Measurements from ENCODE around the gene VSTM5.
A peak's percentile ranks its signal among the peaks of the same experiment; 100 is the strongest.
"Not testable (repeated sequence)": the region's sequence is repeated elsewhere in the genome, so short reads cannot be mapped to it uniquely, and the experiment has no call there.

The VSTM5 gene

GRCh38 chr11:93784935-93785360, 65.5 kb downstream of the VSTM5 start:
- no peak for DNase-seq

DNA sequence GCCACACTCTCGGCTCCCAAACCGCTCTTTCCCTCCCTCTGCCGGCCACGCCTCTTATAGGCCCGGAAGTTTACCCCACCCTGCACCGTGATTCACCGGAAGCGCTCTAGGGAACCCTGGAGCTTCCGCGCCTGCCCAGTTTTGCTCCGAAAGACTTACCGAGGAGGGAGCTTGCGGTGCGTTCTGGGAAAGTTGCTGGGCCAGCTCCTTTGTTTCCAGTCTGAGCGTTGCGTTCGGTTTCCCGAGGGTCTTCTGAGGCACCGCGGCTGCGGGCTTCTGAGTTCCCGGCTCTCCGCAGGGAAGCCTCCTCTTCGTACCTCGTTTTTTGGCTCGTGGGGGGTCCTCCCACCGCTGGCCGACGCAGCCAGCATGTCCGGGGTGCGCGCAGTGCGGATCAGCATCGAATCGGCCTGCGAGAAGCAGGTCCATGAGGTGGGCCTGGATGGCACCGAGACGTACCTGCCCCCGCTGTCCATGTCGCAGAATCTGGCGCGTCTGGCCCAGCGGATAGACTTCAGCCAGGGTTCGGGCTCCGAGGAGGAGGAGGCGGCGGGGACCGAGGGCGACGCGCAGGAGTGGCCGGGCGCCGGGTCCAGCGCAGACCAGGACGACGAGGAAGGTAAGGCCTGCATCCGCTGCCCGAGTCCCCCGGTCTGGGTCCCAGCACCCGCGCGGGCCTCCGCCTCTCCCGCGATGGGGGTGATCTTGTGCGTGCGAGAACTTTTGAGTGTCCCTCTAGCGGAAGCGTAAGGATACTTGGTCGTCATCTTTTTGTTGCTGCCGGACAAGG, 66.1 kb downstream of the VSTM5 start, which contains the start of gene MED17:
Gene MED17, plus strand, starts transcription at position 138 of the 790 bp plus-strand sequence. Its CDS starts 232 bp downstream, at position 370.
- DNase-seq: peak; percentile 95

- no peak for DNase-seq
Measured at GRCh38 chr11:93783765-93784144, 66.7 kb downstream of the VSTM5 start.

DNA sequence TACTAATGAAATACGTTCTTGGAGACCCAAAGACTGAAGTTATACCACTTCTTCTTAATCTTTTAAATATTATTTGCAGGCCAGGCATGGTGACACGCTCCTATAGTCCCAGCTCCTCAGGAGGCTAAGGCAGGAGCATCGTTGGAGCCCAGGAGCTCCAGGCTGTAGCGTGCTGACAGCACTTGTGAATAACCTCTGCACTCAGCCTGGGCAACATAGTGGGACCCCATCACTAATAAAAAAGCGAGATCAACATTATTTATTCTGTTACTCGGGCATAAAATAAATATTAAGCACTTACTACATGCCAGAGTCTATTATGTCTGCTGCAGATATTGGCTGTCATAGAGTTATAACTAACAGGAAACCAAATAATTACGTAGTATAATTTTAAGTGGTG, 67.1 kb downstream of the VSTM5 start:
- no peak for DNase-seq

DNA sequence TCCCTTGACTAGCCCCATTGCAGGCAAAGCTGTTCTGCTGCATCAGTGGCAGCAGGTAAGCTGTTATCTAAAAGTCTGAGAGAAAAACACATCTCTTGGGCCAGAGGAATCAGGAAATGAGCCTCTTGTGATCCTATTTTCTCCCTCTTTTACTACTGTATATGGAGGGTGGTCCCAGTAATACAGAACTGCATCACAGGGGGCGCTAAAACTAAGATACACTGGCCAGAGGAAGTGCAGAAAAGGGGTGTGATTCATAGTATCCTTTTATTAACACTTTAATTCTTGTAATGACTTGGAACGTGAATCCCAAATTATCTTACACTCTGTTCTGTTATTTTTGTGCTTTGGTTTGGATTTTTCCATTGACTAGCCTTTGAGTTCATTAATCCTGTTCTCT, 75.1 kb downstream of the VSTM5 start:
- peak; percentile 49 for DNase-seq

- DNase-seq: not testable (repeated sequence)
Measured at GRCh38 chr11:93774560-93774959, 75.9 kb downstream of the VSTM5 start.

DNA sequence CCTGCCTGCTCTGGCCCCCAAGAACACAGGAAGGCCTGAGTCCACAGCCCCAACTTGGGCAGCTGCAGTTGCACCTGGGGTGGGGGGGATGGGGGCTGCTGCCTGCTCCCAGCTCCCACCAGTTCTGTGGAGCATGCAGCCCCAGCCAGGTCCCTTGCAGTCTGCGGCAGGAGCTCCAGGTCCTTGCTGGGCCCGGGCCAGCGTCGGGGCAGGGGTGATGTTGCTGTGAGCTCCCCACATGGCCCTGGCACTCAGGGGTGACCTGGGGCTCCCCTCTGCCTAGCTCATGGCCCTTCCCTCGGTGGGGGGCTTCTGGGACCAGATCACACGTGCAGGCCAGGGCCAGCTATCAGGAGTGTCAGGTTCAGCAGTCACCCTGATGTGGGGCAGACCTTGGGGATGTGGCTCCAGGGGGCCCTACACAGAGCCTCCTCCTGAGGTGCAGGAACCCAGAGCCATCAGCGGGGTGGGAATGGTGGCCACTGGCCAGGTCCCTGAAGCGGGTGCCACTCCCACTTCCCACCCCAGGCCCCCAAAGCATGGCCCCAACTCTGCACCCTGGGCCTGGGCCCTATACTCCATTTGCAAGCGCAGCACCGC, 76.7 kb downstream of the VSTM5 start:
- DNase-seq: no peak

GRCh38 chr11:93773045-93773477, 77.4 kb downstream of the VSTM5 start:
- DNase-seq: no peak

DNA sequence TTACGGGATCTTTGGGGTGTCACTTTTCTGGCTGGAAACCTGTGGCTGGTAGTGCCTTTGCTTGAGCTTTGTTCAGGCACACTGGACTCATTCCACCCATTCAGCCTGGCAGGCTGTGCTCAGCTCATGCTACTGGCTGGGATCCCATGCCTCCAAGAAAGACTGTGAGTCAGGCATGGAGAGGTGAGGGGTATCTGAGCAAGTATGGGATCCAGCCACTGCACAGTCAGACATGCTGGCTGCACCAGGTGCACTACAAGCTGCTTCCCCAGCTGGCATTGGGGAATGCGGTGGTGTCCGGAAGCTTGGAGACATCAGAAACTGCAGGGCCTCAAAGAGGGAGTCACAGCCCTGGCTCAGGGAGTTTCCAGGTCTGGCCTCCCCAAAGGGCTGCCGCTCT, 78.3 kb downstream of the VSTM5 start:
- no peak for DNase-seq

DNA sequence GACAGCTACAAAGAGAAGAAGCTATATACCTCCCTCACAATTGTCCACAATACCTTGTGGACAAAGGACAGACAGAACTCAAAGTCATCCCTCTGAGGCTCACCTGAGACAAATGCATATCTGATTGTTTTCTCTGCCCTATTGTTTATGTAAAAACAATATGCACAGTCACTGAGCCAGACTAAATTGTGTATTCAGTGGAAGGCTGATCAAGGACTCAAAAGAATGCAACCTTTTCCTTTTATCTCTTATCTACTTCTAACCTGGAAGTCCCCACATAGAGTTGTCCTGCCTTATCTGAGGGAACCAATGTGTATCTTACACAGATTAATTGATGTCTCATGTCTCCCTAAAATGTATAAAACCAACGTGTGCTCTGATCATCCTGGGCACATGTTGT, 80.3 kb downstream of the VSTM5 start:
- DNase-seq: no peak
